HG03457 (cell line): Measurements from ENCODE around the gene POSTN.
"Not testable (repeated sequence)": the region's sequence is repeated elsewhere in the genome, so short reads cannot be mapped to it uniquely, and the experiment has no call there.

Experiments used
- ATAC-seq: cut with Tn5 transposase; IDR thresholded peaks from one replicate; pipeline ENCODE4 v1.9.1; 2021; ENCODE audit warnings: moderate number of reproducible peaks; ENCODE audit not compliant: unreplicated experiment

The POSTN gene

DNA sequence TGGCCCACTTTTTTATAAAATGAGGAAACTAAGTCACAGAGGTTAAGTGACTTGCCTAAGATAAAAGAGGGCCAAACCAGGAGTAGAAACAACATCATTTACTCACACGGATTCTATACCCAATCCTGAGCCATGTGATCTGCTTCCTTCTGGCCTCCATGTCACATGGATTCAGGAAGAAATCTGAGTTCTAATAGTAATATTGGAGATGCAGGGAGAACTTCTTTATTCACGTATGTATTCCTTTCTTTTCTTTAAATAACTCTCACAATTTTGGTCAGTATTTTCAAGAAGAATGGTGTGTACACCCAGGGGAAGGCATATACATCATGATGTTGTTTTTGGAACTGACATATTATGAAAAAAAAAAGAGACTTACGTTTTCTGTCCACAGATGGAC, 1.8 kb downstream of the POSTN start:
- ATAC-seq: no peak

DNA sequence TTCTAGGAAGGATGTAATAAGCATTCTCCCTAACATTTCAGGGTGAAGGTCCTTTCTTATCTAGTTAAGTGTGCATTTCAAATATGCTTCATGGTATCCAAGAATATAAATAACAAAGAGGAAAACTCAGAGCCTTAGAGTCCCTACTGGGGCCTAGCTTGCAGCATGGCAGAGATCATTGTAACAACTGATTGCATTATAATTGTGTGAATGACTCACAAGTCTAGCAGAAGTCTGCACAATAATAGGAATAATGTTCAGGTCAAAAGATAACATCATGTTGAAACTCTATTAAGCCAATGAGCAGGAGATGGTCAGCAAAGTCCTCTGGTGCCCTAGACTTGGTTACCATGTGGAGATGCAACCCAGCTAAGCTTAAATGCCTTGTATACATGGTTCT, 3.4 kb downstream of the POSTN start:
- no peak for ATAC-seq

DNA sequence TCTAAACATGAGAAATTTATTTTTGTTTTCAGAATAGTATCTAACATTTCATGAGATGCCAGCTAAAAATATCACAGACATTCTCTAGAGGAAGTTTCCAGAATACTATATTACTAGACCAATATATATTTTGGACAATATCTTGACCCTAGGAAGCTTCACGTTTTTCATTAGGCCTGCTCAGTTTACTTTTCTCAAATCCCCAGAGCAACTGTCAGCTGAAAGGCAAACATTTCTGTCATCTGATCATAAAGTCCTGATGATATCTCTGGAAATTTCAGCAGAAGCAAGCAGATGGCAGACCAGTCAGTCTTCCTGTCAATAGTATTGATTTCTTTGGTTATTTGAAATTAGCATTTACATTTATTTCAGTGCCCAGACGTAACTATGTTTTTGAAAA, 4.0 kb downstream of the POSTN start:
- ATAC-seq: no peak

DNA sequence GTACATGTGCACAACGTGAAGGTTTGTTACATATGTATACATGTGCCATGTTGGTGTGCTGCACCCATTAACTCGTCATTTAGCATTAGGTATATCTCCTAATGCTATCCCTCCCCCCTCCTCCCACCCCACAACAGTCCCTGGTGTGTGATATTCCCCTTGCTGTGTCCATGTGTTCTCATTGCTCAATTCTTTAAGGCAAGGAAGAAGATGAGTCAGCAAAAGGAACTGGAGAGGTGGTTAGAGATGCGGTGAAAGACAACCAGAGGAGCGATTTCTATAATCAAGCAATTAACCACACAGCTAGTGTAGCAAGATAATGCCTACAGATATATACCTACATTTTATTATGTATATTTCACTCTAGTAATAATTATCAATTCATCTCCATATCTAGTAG, 9.2 kb downstream of the POSTN start:
- ATAC-seq: not testable (repeated sequence)

DNA sequence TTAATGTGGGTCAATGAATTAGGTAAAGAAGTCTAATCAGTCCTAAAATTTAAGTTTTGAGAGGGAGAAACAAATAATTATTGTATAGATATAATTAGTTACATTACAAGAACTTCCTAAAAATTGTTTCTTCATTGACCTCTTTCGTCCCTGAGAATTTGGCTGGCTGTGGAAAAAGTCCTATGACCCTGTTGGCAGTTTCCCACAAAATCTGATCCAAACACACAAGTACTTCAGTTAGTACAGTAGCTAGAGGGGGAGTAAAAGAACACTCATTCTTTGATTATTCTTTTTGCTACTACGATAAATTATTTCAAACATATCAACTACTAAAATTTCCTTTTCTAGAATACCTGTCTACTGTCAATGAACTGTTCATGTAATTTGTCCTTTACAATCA, 11.3 kb downstream of the POSTN start:
- no peak for ATAC-seq

DNA sequence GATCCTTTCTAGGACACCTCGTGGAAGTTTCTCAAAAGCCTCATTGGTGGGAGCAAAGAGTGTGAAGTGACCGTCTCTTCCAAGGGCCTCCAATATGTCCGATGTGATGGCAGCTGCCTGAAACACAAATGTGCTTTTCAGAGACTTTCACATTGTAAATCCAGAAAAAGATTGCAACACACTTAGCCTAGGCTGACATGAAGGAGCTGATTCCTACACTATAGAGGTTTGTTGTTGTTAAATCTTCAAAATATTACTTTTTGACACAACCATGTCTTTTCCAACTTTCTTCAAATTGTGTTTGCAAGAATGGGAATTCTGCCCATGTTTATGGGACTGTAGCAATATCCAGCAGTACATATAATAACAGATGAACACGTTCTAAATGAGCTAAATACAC, 12.4 kb downstream of the POSTN start:
- ATAC-seq: no peak

DNA sequence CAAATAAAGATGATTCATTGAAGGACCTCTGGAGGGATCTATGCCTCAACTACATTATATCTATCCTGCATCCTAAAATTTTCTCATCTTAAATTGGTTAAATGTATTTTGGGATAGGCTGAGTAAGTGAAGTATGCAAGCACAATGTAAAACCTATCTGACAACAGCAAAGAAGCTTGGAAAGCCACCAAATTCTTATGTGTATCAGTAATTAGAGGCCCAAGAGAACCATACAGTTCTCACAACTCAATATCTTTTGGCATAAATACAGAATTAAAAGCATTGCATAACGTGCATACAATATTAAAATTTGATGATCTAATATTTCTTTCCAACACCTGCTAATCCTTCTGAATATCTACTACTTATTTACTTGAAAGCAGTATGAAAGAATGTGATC, 13.0 kb downstream of the POSTN start:
- ATAC-seq: no peak

DNA sequence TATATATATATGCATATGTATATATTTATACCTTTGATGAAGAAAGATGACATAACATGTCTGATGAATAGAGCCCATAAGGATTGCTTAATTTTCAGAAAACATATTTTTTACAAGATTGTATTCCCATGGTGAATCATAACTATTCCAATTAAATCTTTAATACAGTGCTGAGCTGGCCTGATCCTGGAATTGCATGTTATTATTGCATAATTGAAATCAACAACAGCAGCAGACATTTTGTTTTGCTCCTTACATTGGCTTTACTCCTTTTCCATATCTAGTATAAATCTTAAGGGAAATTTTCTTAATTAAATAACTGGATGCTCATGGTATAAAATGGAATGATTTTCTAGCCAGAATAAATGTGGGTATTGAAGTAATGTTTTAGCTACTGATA, 22.0 kb downstream of the POSTN start:
- ATAC-seq: no peak

DNA sequence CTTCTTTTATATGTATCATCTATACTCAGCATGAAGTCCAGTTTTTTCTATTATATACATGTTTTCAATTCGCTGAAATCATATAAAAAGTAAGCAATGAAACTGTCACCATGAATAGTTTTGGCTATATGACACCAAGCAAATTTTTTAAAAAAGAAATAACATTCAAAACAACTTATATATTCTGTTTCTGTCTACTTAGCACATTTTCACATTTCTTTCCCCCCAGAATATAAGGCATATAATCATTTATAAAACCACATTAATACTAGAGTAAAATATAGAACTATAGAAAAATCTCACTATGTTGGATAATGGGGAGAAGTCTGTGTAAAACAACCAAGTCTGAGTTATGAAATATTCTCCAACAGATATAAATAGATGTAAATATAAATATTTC, 33.1 kb downstream of the POSTN start:
- ATAC-seq: no peak

DNA sequence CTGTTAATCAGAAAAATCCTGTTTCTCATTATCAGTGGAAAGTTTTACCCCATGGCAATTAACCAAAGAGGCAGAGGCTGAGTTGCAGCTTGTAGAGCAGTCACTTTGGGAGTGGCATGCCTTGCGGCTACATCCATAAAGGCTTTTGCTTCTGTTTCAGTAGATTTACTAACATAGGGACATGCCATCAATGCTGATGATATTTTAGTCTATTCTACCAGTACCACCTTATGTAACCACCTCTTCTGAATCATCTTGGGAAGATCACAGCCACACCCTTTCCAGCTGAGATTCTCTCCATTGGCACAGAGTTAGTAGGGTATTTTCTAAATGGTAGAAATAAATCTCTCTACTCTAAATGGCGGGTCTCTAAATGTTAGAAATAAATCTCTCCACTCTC, 37.5 kb downstream of the POSTN start:
- no peak for ATAC-seq

DNA sequence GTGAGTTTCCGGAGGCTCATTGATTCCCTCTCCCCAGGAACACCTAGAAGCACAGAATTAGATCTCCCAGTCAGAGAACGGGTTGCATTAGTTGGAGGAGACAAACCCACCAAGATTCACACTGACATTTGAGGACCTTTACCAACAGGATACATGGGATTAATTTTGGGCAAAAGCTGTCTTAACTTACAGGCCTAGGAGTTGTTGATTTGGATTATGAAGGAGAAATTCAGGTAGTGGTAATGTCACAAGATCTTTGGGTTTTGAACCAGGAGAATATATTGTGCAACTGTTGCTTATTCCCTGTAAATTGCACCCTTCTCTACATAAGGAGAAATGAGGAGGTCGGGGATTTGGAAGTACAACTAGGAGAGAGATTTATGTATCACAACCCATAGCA, 38.0 kb downstream of the POSTN start:
- ATAC-seq: no peak

DNA sequence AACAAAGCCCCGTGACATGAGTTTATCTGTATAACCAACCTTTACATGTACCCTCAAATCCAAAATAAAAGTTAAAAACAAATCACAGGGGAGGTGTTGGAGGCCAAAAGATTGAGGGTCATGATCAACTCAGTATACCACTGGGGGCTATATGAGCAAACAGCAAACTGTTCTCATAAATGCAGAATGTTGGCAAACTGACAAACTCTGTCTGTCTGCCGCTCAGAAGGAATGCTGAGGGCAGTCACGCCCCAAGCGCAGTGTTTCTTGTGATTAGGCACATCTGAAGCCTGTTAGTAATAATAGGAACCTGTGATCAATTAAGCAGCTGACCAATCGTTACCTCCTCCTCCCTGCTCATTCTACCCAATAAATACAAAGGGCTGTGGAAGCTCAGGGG, 39.8 kb downstream of the POSTN start:
- ATAC-seq: not testable (repeated sequence)

DNA sequence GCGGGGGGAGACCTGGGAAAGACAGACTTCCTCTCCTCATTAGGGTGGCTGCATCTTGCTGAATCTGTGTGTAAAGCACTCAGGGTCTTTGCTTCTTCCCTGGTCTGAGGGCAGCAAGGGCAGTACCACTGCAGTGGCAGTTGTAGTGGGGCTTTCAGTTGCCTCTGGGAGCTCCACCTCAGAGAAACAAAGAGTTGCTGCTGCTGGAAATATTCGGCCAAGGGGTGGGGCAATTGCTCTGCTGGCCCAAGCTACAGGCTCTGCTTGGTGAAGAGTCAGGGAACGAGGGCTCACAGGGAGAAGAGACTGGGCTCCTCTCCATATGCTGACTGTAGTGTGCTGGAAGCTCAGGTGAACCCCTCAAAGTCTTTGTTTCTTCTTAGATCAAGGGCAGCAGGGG, 52.5 kb downstream of the POSTN start:
- no peak for ATAC-seq

DNA sequence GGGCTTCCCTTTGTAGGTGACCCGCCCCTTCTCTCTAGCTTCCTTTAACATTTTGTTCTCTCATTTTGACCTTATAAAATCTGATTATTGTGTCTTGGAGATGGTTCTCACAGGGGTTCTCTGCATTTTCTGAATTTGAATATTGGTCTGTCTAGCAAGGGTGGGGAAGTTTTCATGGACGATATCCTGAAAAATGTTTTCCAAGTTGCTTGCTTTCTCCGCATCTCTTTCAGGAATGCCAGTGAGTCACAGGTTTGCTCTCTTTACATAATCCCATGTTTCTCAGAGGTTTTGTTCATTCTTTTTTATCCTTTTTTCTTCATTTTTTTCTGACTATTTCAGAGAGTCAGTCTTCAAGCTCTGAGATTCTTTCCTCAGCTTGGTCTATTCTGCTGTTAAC, 53.6 kb downstream of the POSTN start:
- ATAC-seq: no peak

DNA sequence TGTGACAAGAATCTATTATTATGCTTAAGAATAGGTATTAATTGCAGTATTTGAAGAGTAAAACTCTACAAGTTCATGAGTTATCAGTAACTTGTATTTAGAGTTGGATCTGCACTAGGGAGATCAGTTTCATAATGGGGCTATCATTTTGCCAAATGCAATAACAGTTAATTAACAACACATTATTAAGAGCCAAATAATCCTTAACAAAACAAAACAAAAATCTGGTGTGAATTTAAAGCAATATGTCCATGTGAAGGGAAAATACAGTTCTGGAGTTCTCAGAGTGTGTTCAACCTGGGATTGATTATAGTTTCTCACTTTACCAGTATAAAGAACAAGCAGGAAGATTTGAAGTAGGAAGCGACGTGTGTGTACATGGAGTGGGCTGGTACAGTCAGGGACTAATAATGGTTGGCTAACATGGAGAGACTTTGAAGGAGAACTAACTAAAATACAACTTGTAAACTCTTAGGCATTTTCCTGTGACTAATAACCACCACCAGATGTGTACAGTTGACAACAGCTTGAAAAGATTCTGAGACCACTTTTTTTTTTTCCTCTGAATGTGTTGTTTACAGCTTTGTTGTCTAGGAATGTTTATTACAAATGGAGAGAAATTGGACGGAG, 58.5 kb downstream of the POSTN start:
- ATAC-seq: no peak

DNA sequence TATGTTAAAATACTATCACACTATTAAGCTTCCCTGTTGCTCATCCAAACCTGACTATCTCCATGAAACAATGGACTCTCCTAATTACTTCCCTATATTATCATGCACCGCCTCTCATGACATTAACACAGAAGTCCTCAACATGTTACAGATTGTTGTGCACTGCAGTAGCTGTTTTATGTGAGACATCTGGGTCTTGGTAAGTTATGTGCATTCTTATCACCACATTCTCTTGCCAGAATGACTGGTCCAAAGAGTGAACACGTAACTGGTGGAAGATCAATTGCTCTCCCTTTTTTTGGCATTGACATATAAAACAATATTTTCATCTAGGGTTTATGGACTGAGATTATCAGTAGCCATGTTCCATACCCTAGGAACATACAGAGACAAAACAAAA, 59.4 kb downstream of the POSTN start:
- ATAC-seq: no peak

DNA sequence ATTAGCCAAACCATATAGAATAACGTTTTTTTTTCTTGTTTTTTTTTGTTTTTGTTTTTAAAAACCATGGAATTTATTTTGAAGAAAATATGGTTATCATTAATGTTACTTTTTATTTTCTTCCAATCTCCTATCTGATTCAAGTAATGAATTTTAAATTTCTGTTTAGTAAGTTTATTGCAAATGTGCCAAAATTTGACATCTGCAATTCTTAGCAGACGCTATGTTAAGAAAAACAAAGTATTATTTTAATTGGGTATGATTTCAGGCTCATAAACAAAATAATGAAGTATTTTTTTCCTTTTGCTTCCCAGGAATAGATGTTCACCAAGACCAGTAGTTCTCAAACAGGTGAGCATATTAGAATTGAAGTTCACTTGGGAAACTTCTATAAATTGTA, 63.1 kb downstream of the POSTN start:
- ATAC-seq: no peak

DNA sequence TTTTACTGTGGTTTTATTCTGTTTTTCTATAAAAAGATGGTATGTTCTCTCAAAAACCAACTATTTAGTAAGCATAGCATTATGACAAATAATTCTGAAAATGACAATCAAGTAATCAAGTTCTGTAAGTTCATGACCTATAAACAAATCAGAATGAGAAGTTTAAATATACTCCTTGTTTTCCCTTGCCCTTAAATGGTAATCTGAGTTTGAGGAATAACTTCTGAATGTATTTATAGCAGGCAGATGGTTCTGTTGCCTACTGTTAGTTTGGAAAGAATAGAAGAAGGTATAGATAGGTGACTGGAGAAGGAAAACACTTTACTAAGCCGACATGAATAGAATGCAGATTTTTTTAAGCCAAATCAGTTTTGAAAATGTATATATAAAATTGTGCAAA, 63.9 kb downstream of the POSTN start:
- no peak for ATAC-seq

DNA sequence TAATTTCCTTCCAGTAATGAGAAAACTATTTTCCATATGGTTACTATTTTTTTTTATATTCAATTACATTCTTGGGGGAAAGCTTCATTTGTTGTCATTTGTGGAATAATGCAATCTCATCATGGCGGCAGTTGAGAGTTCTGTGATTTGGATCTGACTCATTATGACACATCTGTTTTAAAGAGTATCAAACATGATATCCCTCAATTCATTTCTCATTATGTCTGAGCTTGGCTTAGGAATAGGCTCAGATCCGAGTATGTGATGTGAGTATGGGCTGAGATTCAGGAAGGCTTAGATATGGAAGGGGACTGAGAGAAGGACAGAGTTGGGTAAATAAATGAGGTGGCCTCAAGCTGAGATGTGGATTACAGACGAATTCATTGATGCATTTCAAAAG, 64.4 kb downstream of the POSTN start:
- ATAC-seq: no peak

DNA sequence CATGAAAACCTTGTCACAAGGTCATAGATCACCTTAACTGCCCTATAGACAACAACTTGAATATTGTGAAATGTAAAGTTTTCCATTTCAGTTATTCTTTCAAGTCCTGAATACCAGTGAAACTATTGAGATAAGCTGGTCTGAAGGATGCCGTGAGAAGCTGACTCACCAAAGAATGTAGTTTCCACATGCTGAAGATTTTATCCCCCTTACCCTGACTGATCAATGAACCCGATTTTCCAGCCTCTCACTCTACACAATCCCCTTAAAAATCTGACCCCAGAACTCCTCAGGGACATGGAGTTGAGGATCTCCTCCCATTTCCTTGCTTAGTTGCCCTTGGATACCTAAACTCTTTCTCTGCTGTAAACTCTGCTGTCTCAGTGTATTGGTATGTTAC, 67.5 kb downstream of the POSTN start:
- ATAC-seq: no peak

DNA sequence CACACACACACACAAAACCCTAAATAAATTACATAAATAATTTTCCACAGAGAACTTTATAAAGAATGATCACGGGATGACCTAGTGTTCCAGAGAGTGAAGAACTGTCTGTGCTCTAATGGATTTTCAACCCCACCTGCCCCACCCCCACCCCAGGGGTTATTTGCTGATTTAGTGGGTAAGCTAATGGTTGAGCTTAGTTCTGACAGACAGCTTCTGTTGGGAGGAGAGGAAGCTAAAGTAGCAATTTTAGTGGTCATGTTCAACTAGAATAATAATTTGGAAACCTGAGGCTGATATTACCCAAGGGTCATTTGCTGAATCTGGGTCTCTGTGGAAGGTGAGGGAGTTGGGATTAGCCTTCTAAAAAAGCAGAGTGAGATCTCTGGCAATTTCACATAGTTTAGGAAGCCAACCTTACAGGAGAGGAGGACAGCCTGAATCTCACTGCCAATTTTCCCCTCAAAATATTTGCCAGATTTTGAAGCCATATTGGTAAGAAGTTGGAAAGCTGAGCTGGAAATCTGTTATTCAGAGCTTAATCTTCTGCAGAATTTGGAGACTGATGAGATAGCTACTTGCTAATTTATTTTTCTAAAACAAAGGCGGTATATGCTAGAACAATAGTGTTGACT, 68.7 kb downstream of the POSTN start:
- no peak for ATAC-seq

DNA sequence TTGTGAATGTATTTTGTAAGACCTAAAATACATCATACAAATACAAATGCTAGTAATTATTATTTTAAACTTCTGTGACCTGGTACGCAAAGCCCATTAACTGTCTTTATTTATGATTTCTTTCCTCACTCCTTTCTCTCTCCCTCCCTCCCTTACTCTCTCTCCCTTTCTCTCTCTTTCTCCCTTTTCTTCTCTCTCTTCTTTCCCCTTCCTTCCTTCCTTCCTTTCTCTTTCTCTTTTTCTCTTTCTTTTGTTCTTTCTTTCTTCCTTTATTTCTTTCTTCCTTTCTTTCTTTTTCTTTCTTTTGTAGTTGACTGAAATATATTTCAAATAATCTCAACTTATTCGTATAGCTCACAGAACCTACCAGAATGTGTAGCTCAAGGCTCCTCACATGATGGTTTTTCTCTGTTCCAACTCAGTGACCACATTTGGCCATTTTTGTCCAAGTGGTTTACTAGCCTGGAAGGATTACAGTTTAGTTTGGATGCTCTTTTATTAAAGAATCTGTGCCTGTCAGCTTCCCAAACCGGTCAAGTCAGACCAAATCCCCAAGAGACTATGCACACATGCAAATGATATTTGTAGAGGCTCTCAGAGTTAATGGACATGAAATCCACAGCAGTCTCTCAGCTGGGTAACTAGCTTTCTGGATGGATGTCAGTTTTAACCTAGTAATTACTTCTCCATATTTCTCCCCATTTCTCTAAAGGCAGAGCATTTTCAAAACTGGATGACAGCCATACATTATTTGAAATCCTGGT, 71.7 kb downstream of the POSTN start:
- ATAC-seq: no peak
